Heart left ventricle (tissue), 13 donors: ENCODE results near the gene CD302.

Experiments used
- POLR2A ChIP-seq, 2 donors: fragments of 450-650 bp; IDR thresholded peaks; one replicate each; pipeline ENCODE4 v1.6.1; 2017; ENCODE audit warnings: antibody characterized with exemption in 2 of 2, mild to moderate bottlenecking in 2 of 2, moderate library complexity in 2 of 2
- TF ChIP-seq, protein P1 (sequence below), 12 donors: fragments of 200-600 bp; sonication (generic) in 4 of 12; IDR thresholded peaks; one replicate each; pipeline versions ENCODE4 v1.5.0 to v1.8.0; 2018 to 2022; ENCODE audit warnings: antibody characterized with exemption in 12 of 12, mild to moderate bottlenecking in 5 of 12
- donor health status: ischemic (EF 13 %, LVEDD 7.1; RV severe dilation, severe dysfunction).
- donor health status: DM: no; HTN: yes; CAD: no.
- donor health status: DM: no; HTN: no; CAD: no.
- donor health status: ischemic (EF 25% LVEDD 6.9; RV normal size, moderate dysfunction).
- donor health status: ischemic (EF 25% LVEDD 5.7; RV mildly dilated, moderate dysfunction).
- donor health status: ischemic (EF 35%, LVEDD 5.7; RV mildly dilated, moderate dysfunction).
- donor health status: nonischemic (EF 11% LVEDD 7.7; RV severe dilation, severe dysfunction).
- donor health status: DM: yes; HTN: yes; CAD: no.
- donor health status: PGD.
- donor health status: ischemic (EF 29% LVEDD 5.4; RV normal size, mild dysfunction).
- donor health status: nonischemic (EF 23%, LVEDD 6.1; RV moderate dilation, normal function).

DNA sequence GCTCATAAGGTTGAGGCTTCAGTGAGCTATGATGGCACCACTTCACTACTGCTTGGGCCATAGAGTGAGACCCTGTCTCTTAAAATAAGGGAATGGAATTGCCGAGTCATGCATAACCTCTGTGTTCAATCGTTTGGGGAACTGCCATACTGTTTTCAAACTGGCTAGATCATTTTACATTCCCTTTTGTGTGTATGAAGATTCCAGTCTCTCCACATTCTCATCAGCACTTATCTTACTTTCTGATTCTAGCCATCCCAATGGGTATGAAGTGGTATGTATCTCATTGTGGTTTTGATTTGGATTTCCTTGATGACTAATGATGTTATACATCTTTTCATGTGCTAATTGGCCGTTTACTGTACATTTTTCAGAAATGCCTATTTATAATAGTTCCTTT is 62.0 kb downstream of the CD302 start:
- TF ChIP-seq, protein P1, sequence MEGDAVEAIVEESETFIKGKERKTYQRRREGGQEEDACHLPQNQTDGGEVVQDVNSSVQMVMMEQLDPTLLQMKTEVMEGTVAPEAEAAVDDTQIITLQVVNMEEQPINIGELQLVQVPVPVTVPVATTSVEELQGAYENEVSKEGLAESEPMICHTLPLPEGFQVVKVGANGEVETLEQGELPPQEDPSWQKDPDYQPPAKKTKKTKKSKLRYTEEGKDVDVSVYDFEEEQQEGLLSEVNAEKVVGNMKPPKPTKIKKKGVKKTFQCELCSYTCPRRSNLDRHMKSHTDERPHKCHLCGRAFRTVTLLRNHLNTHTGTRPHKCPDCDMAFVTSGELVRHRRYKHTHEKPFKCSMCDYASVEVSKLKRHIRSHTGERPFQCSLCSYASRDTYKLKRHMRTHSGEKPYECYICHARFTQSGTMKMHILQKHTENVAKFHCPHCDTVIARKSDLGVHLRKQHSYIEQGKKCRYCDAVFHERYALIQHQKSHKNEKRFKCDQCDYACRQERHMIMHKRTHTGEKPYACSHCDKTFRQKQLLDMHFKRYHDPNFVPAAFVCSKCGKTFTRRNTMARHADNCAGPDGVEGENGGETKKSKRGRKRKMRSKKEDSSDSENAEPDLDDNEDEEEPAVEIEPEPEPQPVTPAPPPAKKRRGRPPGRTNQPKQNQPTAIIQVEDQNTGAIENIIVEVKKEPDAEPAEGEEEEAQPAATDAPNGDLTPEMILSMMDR (IDR thresholded peaks at IDR 0.05): no peak
- TF ChIP-seq POLR2A (IDR thresholded peaks at IDR 0.05): no peak
